HEK293 (cell line): ENCODE data around the gene RAB3C.
"Not testable (repeated sequence)": the region's sequence is repeated elsewhere in the genome, so short reads cannot be mapped to it uniquely, and the experiment has no call there.

Experiments
- CTCF ChIA-PET: fragments of 350-600 bp; formaldehyde crosslinking; extraction: SDS; loops from one replicate; lab custom pipeline; 2021; ENCODE audit warnings: antibody characterized with exemption; lab: Yijun Ruan, JAX
- POLR2A ChIA-PET: fragments of 300-600 bp; formaldehyde crosslinking; extraction: SDS; loops from one replicate; lab custom pipeline; 2020; ENCODE audit warnings: antibody characterized with exemption, inconsistent platforms; lab: Yijun Ruan, JAX
- H3K27ac ChIP-seq: fragments of 200-500 bp; sonication (Bioruptor generic); 2 replicates; pipeline ENCODE4 v1.5.1; 2014; ENCODE audit warnings: low read depth, low read length, control low read depth, inconsistent platforms; ENCODE audit errors: extremely low read depth
- H3K36me3 ChIP-seq, 2 experiments: fragments of 200-500 bp in 1 of 2; sonication (Bioruptor generic) in 1 of 2; 1 replicate in 1 of 2; 2 replicates in 1 of 2; pipeline ENCODE4 v1.5.1; 2014 to 2017; ENCODE audit warnings: inconsistent platforms in 2 of 2, low read length in 2 of 2; ENCODE audit not compliant: control insufficient read depth in 2 of 2, insufficient read depth in 1 of 2
- H3K4me1 ChIP-seq: fragments of 200-500 bp; sonication (Bioruptor generic); 2 replicates; pipeline ENCODE4 v1.5.1; 2014; ENCODE audit warnings: mild to moderate bottlenecking, low read length, inconsistent platforms; ENCODE audit not compliant: control insufficient read depth, insufficient read depth
- H3K4me3 ChIP-seq: 2 replicates; pipeline ENCODE4 v1.5.1; 2011; ENCODE audit warnings: low read depth, mild to moderate bottlenecking, control low read depth, low read length, moderate library complexity
- H3K9me3 ChIP-seq: fragments of 200-500 bp; sonication (Bioruptor generic); 2 replicates; pipeline ENCODE4 v1.5.1; 2014; ENCODE audit warnings: low read depth, low read length, inconsistent platforms; ENCODE audit not compliant: control insufficient read depth, insufficient read depth
- FEZF1 ChIP-seq: fragments of 450-650 bp; formaldehyde crosslinking; IDR thresholded peaks from 2 replicates; pipeline ENCODE4 v1.5.1; 2016; ENCODE audit warnings: missing biosample characterization, missing genetic modification characterization
- HOXD13 ChIP-seq: sonication (generic); formaldehyde crosslinking; IDR thresholded peaks from 2 replicates; pipeline ENCODE4 v1.8.0; 2022; ENCODE audit warnings: missing genetic modification reagents, borderline replicate concordance
- KLF8 ChIP-seq: fragments of 450-650 bp; formaldehyde crosslinking; IDR thresholded peaks from 2 replicates; pipeline ENCODE4 v1.5.1; 2016; ENCODE audit warnings: missing biosample characterization, missing genetic modification characterization
- MEIS1 ChIP-seq: sonication (generic); formaldehyde crosslinking; IDR thresholded peaks from 2 replicates; pipeline ENCODE4 v1.8.1; 2022; ENCODE audit warnings: missing genetic modification reagents, mild to moderate bottlenecking, borderline replicate concordance
- SCRT2 ChIP-seq: fragments of 450-650 bp; formaldehyde crosslinking; IDR thresholded peaks from 2 replicates; pipeline ENCODE4 v1.5.1; 2016; ENCODE audit warnings: missing biosample characterization, missing genetic modification characterization
- ZBTB11 ChIP-seq: fragments of 450-650 bp; formaldehyde crosslinking; conservative IDR thresholded peaks from 2 replicates; pipeline ENCODE4 v1.5.1; 2016; ENCODE audit warnings: low read depth, missing biosample characterization, missing genetic modification characterization
- ZBTB49 ChIP-seq: fragments of 450-650 bp; formaldehyde crosslinking; IDR thresholded peaks from 2 replicates; pipeline ENCODE4 v1.5.1; 2016; ENCODE audit warnings: missing biosample characterization, missing genetic modification characterization, low read depth
- ZFP41 ChIP-seq: fragments of 450-650 bp; formaldehyde crosslinking; IDR thresholded peaks from 2 replicates; pipeline ENCODE4 v1.5.1; 2016; ENCODE audit warnings: missing biosample characterization, missing genetic modification characterization, borderline replicate concordance
- ZFP69B ChIP-seq: fragments of 450-650 bp; formaldehyde crosslinking; IDR thresholded peaks from 2 replicates; pipeline ENCODE4 v1.5.1; 2016; ENCODE audit warnings: missing biosample characterization, missing genetic modification characterization
- ZNF132 ChIP-seq: fragments of 450-650 bp; formaldehyde crosslinking; IDR thresholded peaks from 2 replicates; pipeline ENCODE4 v1.5.1; 2017; ENCODE audit warnings: missing biosample characterization, missing genetic modification characterization, borderline replicate concordance
- ZNF138 ChIP-seq: fragments of 450-650 bp; formaldehyde crosslinking; IDR thresholded peaks from 2 replicates; pipeline ENCODE4 v1.5.1; 2016; ENCODE audit warnings: missing biosample characterization, missing genetic modification characterization, borderline replicate concordance
- ZNF157 ChIP-seq: fragments of 450-650 bp; formaldehyde crosslinking; IDR thresholded peaks from 2 replicates; pipeline ENCODE4 v1.5.1; 2016; ENCODE audit warnings: missing biosample characterization, missing genetic modification characterization
- ZNF169 ChIP-seq: fragments of 450-650 bp; formaldehyde crosslinking; IDR thresholded peaks from 2 replicates; pipeline ENCODE4 v1.5.1; 2016; ENCODE audit warnings: missing biosample characterization, missing genetic modification characterization
- ZNF211 ChIP-seq: fragments of 450-650 bp; formaldehyde crosslinking; IDR thresholded peaks from 2 replicates; pipeline ENCODE4 v1.5.1; 2016; ENCODE audit warnings: low read depth, missing biosample characterization, missing genetic modification characterization
- ZNF221 ChIP-seq: fragments of 450-650 bp; formaldehyde crosslinking; IDR thresholded peaks from 2 replicates; pipeline ENCODE4 v1.5.1; 2017; ENCODE audit warnings: missing biosample characterization, missing genetic modification characterization, borderline replicate concordance
- ZNF24 ChIP-seq: fragments of 450-650 bp; formaldehyde crosslinking; IDR thresholded peaks from 2 replicates; pipeline ENCODE4 v1.5.1; 2016; ENCODE audit warnings: missing biosample characterization, missing genetic modification characterization
- ZNF26 ChIP-seq: fragments of 450-650 bp; formaldehyde crosslinking; IDR thresholded peaks from 2 replicates; pipeline ENCODE4 v1.5.1; 2016; ENCODE audit warnings: missing biosample characterization, missing genetic modification characterization
- ZNF596 ChIP-seq: fragments of 450-650 bp; IDR thresholded peaks from 2 replicates; pipeline ENCODE4 v1.5.0; 2018; ENCODE audit warnings: missing biosample characterization, mild to moderate bottlenecking, missing genetic modification characterization, moderate library complexity
- ZNF629 ChIP-seq: fragments of 450-650 bp; formaldehyde crosslinking; IDR thresholded peaks from 2 replicates; pipeline ENCODE4 v1.5.1; 2017; ENCODE audit warnings: missing biosample characterization, missing genetic modification characterization
- ZNF776 ChIP-seq: fragments of 450-650 bp; formaldehyde crosslinking; IDR thresholded peaks from 2 replicates; pipeline ENCODE4 v1.5.0; 2017; ENCODE audit warnings: missing biosample characterization, missing genetic modification characterization, borderline replicate concordance
- ZNF843 ChIP-seq: fragments of 450-650 bp; formaldehyde crosslinking; IDR thresholded peaks from 2 replicates; pipeline ENCODE4 v1.5.1; 2016; ENCODE audit warnings: missing biosample characterization, missing genetic modification characterization
- TF ChIP-seq, protein P1 (sequence below): fragments of 450-650 bp; formaldehyde crosslinking; IDR thresholded peaks from 2 replicates; pipeline ENCODE4 v1.5.1; 2016; ENCODE audit warnings: missing biosample characterization, missing genetic modification characterization, low read depth

RAB3C gene

DNA sequence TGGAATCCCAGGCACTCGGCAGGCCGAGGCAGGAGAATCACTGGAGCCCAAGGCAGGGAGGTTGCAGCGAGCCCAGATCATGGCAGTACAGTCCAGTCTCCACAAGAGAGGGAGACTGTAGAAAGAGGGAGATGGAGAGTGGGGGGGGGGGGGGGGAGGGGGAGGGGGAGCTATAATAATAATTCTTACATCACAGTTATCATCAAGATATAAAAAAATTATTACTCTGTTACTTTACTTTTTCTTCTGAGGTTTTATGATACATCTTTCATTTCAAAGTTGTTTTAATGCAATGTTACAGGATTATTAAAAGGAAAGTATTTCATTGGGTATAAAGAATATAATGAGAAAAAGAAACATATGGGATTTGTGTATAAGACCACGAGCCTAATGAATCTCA is 17.8 kb upstream of the RAB3C start (continued):
- TF ChIP-seq ZBTB11 (no peak), ZNF26 (tag by site-specific recombination) (no peak), ZNF629 (no peak), MEIS1 (no peak), ZNF843 (no peak), KLF8 (tag by site-specific recombination) (no peak), ZFP69B (no peak), ZFP41 (no peak)
- TF ChIP-seq, protein P1, sequence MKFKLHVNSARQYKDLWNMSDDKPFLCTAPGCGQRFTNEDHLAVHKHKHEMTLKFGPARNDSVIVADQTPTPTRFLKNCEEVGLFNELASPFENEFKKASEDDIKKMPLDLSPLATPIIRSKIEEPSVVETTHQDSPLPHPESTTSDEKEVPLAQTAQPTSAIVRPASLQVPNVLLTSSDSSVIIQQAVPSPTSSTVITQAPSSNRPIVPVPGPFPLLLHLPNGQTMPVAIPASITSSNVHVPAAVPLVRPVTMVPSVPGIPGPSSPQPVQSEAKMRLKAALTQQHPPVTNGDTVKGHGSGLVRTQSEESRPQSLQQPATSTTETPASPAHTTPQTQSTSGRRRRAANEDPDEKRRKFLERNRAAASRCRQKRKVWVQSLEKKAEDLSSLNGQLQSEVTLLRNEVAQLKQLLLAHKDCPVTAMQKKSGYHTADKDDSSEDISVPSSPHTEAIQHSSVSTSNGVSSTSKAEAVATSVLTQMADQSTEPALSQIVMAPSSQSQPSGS (tag by site-specific recombination): no peak
- TF ChIP-seq, all 188 proteins: peak for 0

GRCh38 chr5:58571501-58571900 is 11.4 kb upstream of the RAB3C start:
- H3K36me3 ChIP-seq: no peaks in the 10 kb centered on the region
- H3K4me1 ChIP-seq: no peaks in the 10 kb centered on the region
- H3K9me3 ChIP-seq: no peaks in the 10 kb centered on the region
- no peak overlapping the region for H3K4me3 ChIP-seq
- POLR2A ChIA-PET: no interaction called here
- no peak overlapping the region for H3K27ac ChIP-seq
- TF ChIP-seq SCRT2 (tag by site-specific recombination): no peak
- no peak for TF ChIP-seq ZNF132 (tag by site-specific recombination)
- no peak for TF ChIP-seq ZNF24
- TF ChIP-seq ZNF211 (tag by site-specific recombination): no peak
- no peak for TF ChIP-seq ZNF221 (tag by site-specific recombination)
- no peak for TF ChIP-seq ZNF596 (tag by site-specific recombination)
- no peak for TF ChIP-seq FEZF1 (tag by site-specific recombination)
- TF ChIP-seq ZBTB49: no peak
- TF ChIP-seq ZNF157 (tag by site-specific recombination): no peak
- TF ChIP-seq ZNF776 (tag by site-specific recombination): no peak
- no peak for TF ChIP-seq ZNF138 (tag by site-specific recombination)
- TF ChIP-seq ZNF169: no peak
- no peak for TF ChIP-seq HOXD13 (CRISPR knock-in tag)
- CTCF ChIA-PET: no interaction called here

DNA sequence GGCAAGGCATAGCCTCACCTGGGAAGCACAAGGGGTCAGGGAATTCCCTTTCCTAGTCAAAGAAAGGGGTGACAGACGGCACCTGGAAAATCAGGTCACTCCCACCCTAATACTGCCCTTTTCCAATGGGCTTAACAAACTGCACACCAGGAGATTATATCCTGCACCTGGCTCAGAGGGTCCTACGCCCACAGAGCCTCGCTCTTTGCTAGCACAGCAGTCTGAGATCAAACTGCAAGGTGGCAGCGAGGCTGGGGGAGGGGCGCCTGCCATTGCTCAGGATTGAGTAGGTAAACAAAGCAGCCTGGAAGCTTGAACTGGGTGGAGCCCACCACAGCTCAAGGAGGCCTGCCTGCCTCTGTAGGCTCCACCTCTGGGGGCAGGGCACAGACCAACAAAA is 9.9 kb upstream of the RAB3C start:
- CTCF ChIA-PET, H3K4me3 ChIP-seq, POLR2A ChIA-PET: not testable (repeated sequence)

More for the DNA sequence above, 9.9 kb upstream of the RAB3C start:
- H3K9me3 ChIP-seq, H3K36me3 ChIP-seq, H3K4me1 ChIP-seq, H3K27ac ChIP-seq: not testable (repeated sequence)
